Spleen (tissue), 11 donors: ENCODE measurements around the gene ATXN7. TPM values are rescaled to one million over a fixed set of nuclear protein-coding genes. Genes with fewer than 3 reads are reported as not detected.
A peak's percentile ranks its signal among the peaks of the same experiment; 100 is the strongest.

Source experiments
- DNase-seq: peaks from one replicate; pipeline ENCODE4 v3.0.0-alpha.2; 2020
- H3K27ac ChIP-seq, 8 donors: fragments of 200-600 bp; sonication (generic) in 7 of 8; 1 replicate in 4 of 8; 2 replicates in 4 of 8; pipeline versions ENCODE4 v1.5.0 to v1.8.0; 2016 to 2021; ENCODE audit warnings: inconsistent platforms in 4 of 8, mild to moderate bottlenecking in 4 of 8, moderate library complexity in 1 of 8
- H3K27me3 ChIP-seq, 7 donors: fragments of 200-600 bp; sonication (generic) in 6 of 7; replicated peaks in 1 of 7; 1 replicate in 4 of 7; 2 replicates in 3 of 7; pipeline versions ENCODE4 v1.5.0 to v1.8.0; 2016 to 2021; ENCODE audit warnings: inconsistent platforms in 3 of 7, mild to moderate bottlenecking in 1 of 7
- H3K36me3 ChIP-seq, 6 donors: fragments of 200-600 bp; sonication (generic) in 5 of 6; 1 replicate in 4 of 6; 2 replicates in 2 of 6; pipeline versions ENCODE4 v1.5.0 to v1.8.0; 2016 to 2021; ENCODE audit warnings: inconsistent platforms in 2 of 6
- H3K4me1 ChIP-seq, 6 donors: fragments of 200-600 bp; sonication (generic) in 5 of 6; 1 replicate in 3 of 6; 2 replicates in 3 of 6; pipeline versions ENCODE4 v1.5.0 to v1.8.0; 2016 to 2021; ENCODE audit warnings: inconsistent platforms in 3 of 6
- H3K4me3 ChIP-seq, 8 donors: fragments of 200-600 bp; sonication (generic) in 7 of 8; 1 replicate in 4 of 8; 2 replicates in 4 of 8; pipeline versions ENCODE4 v1.5.0 to v1.8.0; 2016 to 2021; ENCODE audit warnings: inconsistent platforms in 4 of 8, mild to moderate bottlenecking in 4 of 8, moderate library complexity in 2 of 8
- H3K9me3 ChIP-seq, 8 donors: fragments of 200-600 bp; sonication (generic) in 7 of 8; 1 replicate in 4 of 8; 2 replicates in 4 of 8; pipeline versions ENCODE4 v1.5.0 to v1.8.0; 2016 to 2021; ENCODE audit warnings: inconsistent platforms in 4 of 8
- CTCF ChIP-seq, 11 experiments: fragments of 200-600 bp in 7 of 11; fragments of 450-650 bp in 4 of 11; sonication (generic) in 4 of 11; IDR thresholded peaks in 8 of 11; conservative IDR thresholded peaks in 3 of 11; 1 replicate in 7 of 11; 2 replicates in 4 of 11; pipeline versions ENCODE4 v1.4.0 to v1.8.0; 2016 to 2021; ENCODE audit warnings: antibody characterized with exemption in 11 of 11, inconsistent platforms in 4 of 11, mild to moderate bottlenecking in 1 of 11
- POLR2A ChIP-seq, 3 donors: fragments of 450-650 bp; IDR thresholded peaks; one replicate each; pipeline ENCODE4 v1.5.1; 2017; ENCODE audit warnings: antibody characterized with exemption in 3 of 3, mild to moderate bottlenecking in 1 of 3
- POLR2AphosphoS5 ChIP-seq, 3 donors: sonication (generic); formaldehyde crosslinking; IDR thresholded peaks; one replicate each; pipeline ENCODE4 v1.5.1; 2017; ENCODE audit warnings: antibody characterized with exemption in 3 of 3
- WGBS, 5 donors: extraction: QIAGEN DNeasy Blood & Tissue Kit in 3 of 5; methylation state at CpG; one replicate each; pipeline versions ENCODE4 v1.1.5 to v1.1.7; 2013 to 2018; 5-methylcytosine and 5-hydroxymethylcytosine counted together
- intact Hi-C: fragments of 100-400 bp; cut with DNase I; formaldehyde crosslinking; loops from one replicate; pipeline ENCODE4 v1.15.0; 2023; ENCODE audit warnings: low total_unique reads
- polyA plus RNA-seq, 3 donors: library from polyadenylated mRNA; stranded (reverse); fragments of 200-250 nt; gene quantifications; one replicate each; pipeline ENCODE4 v1.2.1, GENCODE V29; 2013
- total RNA-seq, 7 donors: library from RNA; depleted of rRNA in 3 of 7; stranded (reverse); fragments of >200 nt in 3 of 7; fragmentation: NEBNext Ultra II Directional in 4 of 7; extraction: Animal tissue kit (Norgen Biotek cat#: 25700) in 4 of 7; gene quantifications; one replicate each; pipeline versions ENCODE4 v1.1.0 to v1.2.1, GENCODE V29; 2016 to 2021
- donor health status: healthy with polysubstance abuse.
- donor health status: DM: no; HTN: no; CAD: no; lungs with moderate emphysema.
- donor health status: DM: no; HTN: no; CAD: no.
- donor health status: Bipolar disorder and iron deficiency.
- donor health status: healthy.
- donor health status: DM: no; HTN: no; CAD: no.
- donor health status: DM: yes; HTN: yes; CAD: no.

ATXN7 gene
- total and polyA plus RNA-seq, 10 donors, result 1.9 to 91.8 (median 54.7) TPM

- H3K4me1 ChIP-seq, result peaks cover 5 to 50% (median 26%) of the 10 kb centered on the region in 6 donors
- H3K27me3 ChIP-seq, result no peaks in the 10 kb centered on the region
- no peak for DNase-seq
- no peak overlapping the region for H3K27ac ChIP-seq
- H3K4me3 ChIP-seq, result no peak overlapping the region
- WGBS, 5 donors, result 65 to 72% (median 71%) methylated on average over 5 of the region's 5 CpGs
- H3K9me3 ChIP-seq, result no peaks in the 10 kb centered on the region
- intact Hi-C loops, result no loop called here
- TF ChIP-seq POLR2A (IDR thresholded peaks at IDR 0.05) (no peak), POLR2AphosphoS5 (IDR thresholded peaks at IDR 0.05) (no peak), CTCF (IDR thresholded peaks at IDR 0.05 in 8 of 11, conservative IDR thresholded peaks at IDR 0.05 in 3 of 11) (no peak)
- H3K36me3 ChIP-seq, result peaks cover 0 to 37% (median 22%) of the 10 kb centered on the region in 6 donors
These were observed 31.9 kb downstream of the ATXN7 start for GRCh38 chr3:63895422-63896189.

- DNase-seq, result no peak
- no peak for TF ChIP-seq POLR2AphosphoS5 (IDR thresholded peaks at IDR 0.05)
- TF ChIP-seq CTCF (IDR thresholded peaks at IDR 0.05 in 8 of 11, conservative IDR thresholded peaks at IDR 0.05 in 3 of 11), result no peak
- no peak for TF ChIP-seq POLR2A (IDR thresholded peaks at IDR 0.05)
- Histone ChIP-seq H3K27ac (peak overlapping the region in 1 of 8 donors; percentile 4), H3K9me3 (no peaks in the 10 kb centered on the region), H3K4me1 (peaks cover 5 to 54% (median 26%) of the 10 kb centered on the region in 6 donors), H3K4me3 (no peak overlapping the region), H3K36me3 (peaks cover 0 to 38% (median 22%) of the 10 kb centered on the region in 6 donors), H3K27me3 (no peaks in the 10 kb centered on the region)
- intact Hi-C loops, result no loop called here
- WGBS, 5 donors, result 32 to 53% (median 43%) methylated on average over 1 of the region's 1 CpG
These were observed 32.8 kb downstream of the ATXN7 start for GRCh38 chr3:63896332-63897030.

- Histone ChIP-seq H3K4me3 (no peak overlapping the region), H3K9me3 (no peaks in the 10 kb centered on the region), H3K27me3 (no peaks in the 10 kb centered on the region), H3K4me1 (peaks cover 5 to 39% (median 25%) of the 10 kb centered on the region in 6 donors), H3K27ac (no peak overlapping the region), H3K36me3 (peaks cover 0 to 65% (median 22%) of the 10 kb centered on the region in 6 donors)
- no peak for TF ChIP-seq POLR2A (IDR thresholded peaks at IDR 0.05)
- no peak for TF ChIP-seq POLR2AphosphoS5 (IDR thresholded peaks at IDR 0.05)
- TF ChIP-seq CTCF (IDR thresholded peaks at IDR 0.05 in 8 of 11, conservative IDR thresholded peaks at IDR 0.05 in 3 of 11), result no peak
- 87 to 95% (median 91%) methylated on average over 5 of the region's 5 CpGs for WGBS, 5 donors
- intact Hi-C loops, result no loop called here
- no peak for DNase-seq
These were observed 36.3 kb downstream of the ATXN7 start for GRCh38 chr3:63900010-63900409.

- 36 to 51% (median 40%) methylated on average over 2 of the region's 2 CpGs for WGBS, 5 donors
- Histone ChIP-seq H3K4me1 (peaks cover under 1 to 37% (median 21%) of the 10 kb centered on the region in 6 donors), H3K9me3 (no peaks in the 10 kb centered on the region), H3K27ac (no peak overlapping the region), H3K27me3 (no peaks in the 10 kb centered on the region), H3K36me3 (peaks cover 0 to 69% (median 22%) of the 10 kb centered on the region in 6 donors), H3K4me3 (no peak overlapping the region)
- TF ChIP-seq CTCF (IDR thresholded peaks at IDR 0.05 in 8 of 11, conservative IDR thresholded peaks at IDR 0.05 in 3 of 11) (no peak), POLR2AphosphoS5 (IDR thresholded peaks at IDR 0.05) (peak in 1 of 3 donors; percentile 7)
- intact Hi-C loops, result no loop called here
- DNase-seq, result no peak
These were observed 36.8 kb downstream of the ATXN7 start for GRCh38 chr3:63900459-63900858.
